Body of pancreas (tissue), 4 donors: Measurements from ENCODE around the gene TOMM70.
"Not testable (repeated sequence)": the region's sequence is repeated elsewhere in the genome, so short reads cannot be mapped to it uniquely, and the experiment has no call there.

ENCODE experiments used
- CTCF ChIP-seq, 7 experiments: fragments of 450-650 bp in 4 of 7; fragments of 200-600 bp in 3 of 7; sonication (generic) in 3 of 7; IDR thresholded peaks; one replicate each; pipeline ENCODE4 v1.5.1; 2016 to 2019; ENCODE audit warnings: antibody characterized with exemption in 7 of 7
- POLR2A ChIP-seq, 3 donors: fragments of 450-650 bp; IDR thresholded peaks; one replicate each; pipeline ENCODE4 v1.6.1; 2016; ENCODE audit warnings: antibody characterized with exemption in 3 of 3, mild to moderate bottlenecking in 2 of 3

GRCh38 chr3:100336229-100336628 is 64.7 kb downstream of the TOMM70 start:
- TF ChIP-seq CTCF, POLR2A (IDR thresholded peaks at IDR 0.05): not testable (repeated sequence)
